Measurements from ENCODE around the gene FAM186B.
"Not testable (repeated sequence)": the region's sequence is repeated elsewhere in the genome, so short reads cannot be mapped to it uniquely, and the experiment has no call there.

FAM186B gene

GRCh38 chr12:49605539-49605938 lies at the start of gene FAM186B:
TSS of gene FAM186B (minus strand) at chr12:49605639. CDS start at chr12:49605477, 162 bp downstream.
- H3K9me3 Mint-ChIP-seq; H3K27me3 Mint-ChIP-seq (ENCODE audit: low read depth); H3K4me3 Mint-ChIP-seq; H3K36me3 Mint-ChIP-seq (ENCODE audit: low read depth); H3K27ac Mint-ChIP-seq; H3K4me1 Mint-ChIP-seq (ENCODE audit: low read depth): not testable (repeated sequence)

GRCh38 chr12:49654715-49655114 lies 49.3 kb upstream of the FAM186B start:
- peaks cover 15% of the 10 kb centered on the region for H3K4me1 Mint-ChIP-seq (ENCODE audit: low read depth)
- no peak overlapping the region for H3K4me3 Mint-ChIP-seq
- peaks cover 50% of the 10 kb centered on the region for H3K36me3 Mint-ChIP-seq (ENCODE audit: low read depth)
- H3K27ac Mint-ChIP-seq, result no peak overlapping the region
- H3K27me3 Mint-ChIP-seq (ENCODE audit: low read depth), result no peaks in the 10 kb centered on the region
- no peaks in the 10 kb centered on the region for H3K9me3 Mint-ChIP-seq

GRCh38 chr12:49652921-49653520 lies 47.6 kb upstream of the FAM186B start:
- H3K4me1 Mint-ChIP-seq (ENCODE audit: low read depth), result peaks cover 24% of the 10 kb centered on the region

GRCh38 chr12:49651855-49652254 lies 46.4 kb upstream of the FAM186B start:
- no peak overlapping the region for H3K4me3 Mint-ChIP-seq
- no peaks in the 10 kb centered on the region for H3K9me3 Mint-ChIP-seq
- peaks cover 23% of the 10 kb centered on the region for H3K4me1 Mint-ChIP-seq (ENCODE audit: low read depth)
- H3K27ac Mint-ChIP-seq, result no peak overlapping the region
- H3K27me3 Mint-ChIP-seq (ENCODE audit: low read depth), result no peaks in the 10 kb centered on the region
- peaks cover 45% of the 10 kb centered on the region for H3K36me3 Mint-ChIP-seq (ENCODE audit: low read depth)

More at GRCh38 chr12:49652921-49653520, 47.6 kb upstream of the FAM186B start:
- Mint-ChIP-seq H3K4me3 (no peak overlapping the region), H3K36me3 (ENCODE audit: low read depth) (peaks cover 47% of the 10 kb centered on the region), H3K27ac (no peak overlapping the region), H3K9me3 (no peaks in the 10 kb centered on the region), H3K27me3 (ENCODE audit: low read depth) (no peaks in the 10 kb centered on the region)

GRCh38 chr12:49649892-49650291 lies 44.5 kb upstream of the FAM186B start:
- Mint-ChIP-seq H3K4me3 (no peak overlapping the region), H3K36me3 (ENCODE audit: low read depth) (peaks cover 40% of the 10 kb centered on the region), H3K9me3 (no peaks in the 10 kb centered on the region), H3K27me3 (ENCODE audit: low read depth) (no peaks in the 10 kb centered on the region), H3K27ac (no peak overlapping the region), H3K4me1 (ENCODE audit: low read depth) (peaks cover 20% of the 10 kb centered on the region)

- Mint-ChIP-seq H3K9me3 (no peaks in the 10 kb centered on the region), H3K4me3 (no peak overlapping the region), H3K27ac (peak overlapping the region; percentile 32), H3K4me1 (ENCODE audit: low read depth) (peaks cover 24% of the 10 kb centered on the region), H3K27me3 (ENCODE audit: low read depth) (no peaks in the 10 kb centered on the region), H3K36me3 (ENCODE audit: low read depth) (peaks cover 42% of the 10 kb centered on the region)
Observed at GRCh38 chr12:49649445-49649844, 44.0 kb upstream of the FAM186B start.

- Mint-ChIP-seq H3K9me3 (no peaks in the 10 kb centered on the region), H3K4me3 (no peak overlapping the region), H3K27me3 (ENCODE audit: low read depth) (no peaks in the 10 kb centered on the region), H3K4me1 (ENCODE audit: low read depth) (peaks cover 28% of the 10 kb centered on the region), H3K36me3 (ENCODE audit: low read depth) (peaks cover 41% of the 10 kb centered on the region), H3K27ac (peak overlapping the region; percentile 26)
Observed at GRCh38 chr12:49648712-49649003, 43.2 kb upstream of the FAM186B start.

- peak overlapping the region; percentile 61 for H3K27ac Mint-ChIP-seq
- H3K36me3 Mint-ChIP-seq (ENCODE audit: low read depth), result peaks cover 43% of the 10 kb centered on the region
- H3K27me3 Mint-ChIP-seq (ENCODE audit: low read depth), result no peaks in the 10 kb centered on the region
- peaks cover 28% of the 10 kb centered on the region for H3K4me1 Mint-ChIP-seq (ENCODE audit: low read depth)
- H3K9me3 Mint-ChIP-seq, result no peaks in the 10 kb centered on the region
- no peak overlapping the region for H3K4me3 Mint-ChIP-seq
Observed at GRCh38 chr12:49647827-49648711, 42.6 kb upstream of the FAM186B start.

- peaks cover 38% of the 10 kb centered on the region for H3K36me3 Mint-ChIP-seq (ENCODE audit: low read depth)
- no peaks in the 10 kb centered on the region for H3K27me3 Mint-ChIP-seq (ENCODE audit: low read depth)
- H3K27ac Mint-ChIP-seq, result no peak overlapping the region
- peaks cover 28% of the 10 kb centered on the region for H3K4me1 Mint-ChIP-seq (ENCODE audit: low read depth)
- no peaks in the 10 kb centered on the region for H3K9me3 Mint-ChIP-seq
- no peak overlapping the region for H3K4me3 Mint-ChIP-seq
Observed at GRCh38 chr12:49646871-49647654, 41.6 kb upstream of the FAM186B start.

- no peak overlapping the region for H3K4me3 Mint-ChIP-seq
- H3K27me3 Mint-ChIP-seq (ENCODE audit: low read depth), result no peaks in the 10 kb centered on the region
- peaks cover 28% of the 10 kb centered on the region for H3K4me1 Mint-ChIP-seq (ENCODE audit: low read depth)
- no peak overlapping the region for H3K27ac Mint-ChIP-seq
- H3K9me3 Mint-ChIP-seq, result no peaks in the 10 kb centered on the region
- peaks cover 36% of the 10 kb centered on the region for H3K36me3 Mint-ChIP-seq (ENCODE audit: low read depth)
Observed at GRCh38 chr12:49646331-49646830, 40.9 kb upstream of the FAM186B start.

- H3K27ac Mint-ChIP-seq, result peak overlapping the region; percentile 63
- H3K4me1 Mint-ChIP-seq (ENCODE audit: low read depth), result peaks cover 28% of the 10 kb centered on the region
- no peak overlapping the region for H3K4me3 Mint-ChIP-seq
- no peaks in the 10 kb centered on the region for H3K9me3 Mint-ChIP-seq
- H3K27me3 Mint-ChIP-seq (ENCODE audit: low read depth), result no peaks in the 10 kb centered on the region
- H3K36me3 Mint-ChIP-seq (ENCODE audit: low read depth), result peaks cover 39% of the 10 kb centered on the region
Observed at GRCh38 chr12:49645146-49646039, 40.0 kb upstream of the FAM186B start.

GRCh38 chr12:49644620-49644994 lies 39.2 kb upstream of the FAM186B start:
- peak overlapping the region; percentile 82 for H3K27ac Mint-ChIP-seq
- peaks cover 36% of the 10 kb centered on the region for H3K36me3 Mint-ChIP-seq (ENCODE audit: low read depth)
- H3K4me3 Mint-ChIP-seq, result no peak overlapping the region
- no peaks in the 10 kb centered on the region for H3K27me3 Mint-ChIP-seq (ENCODE audit: low read depth)
- H3K4me1 Mint-ChIP-seq (ENCODE audit: low read depth), result peaks cover 28% of the 10 kb centered on the region
- no peaks in the 10 kb centered on the region for H3K9me3 Mint-ChIP-seq

- Mint-ChIP-seq H3K36me3 (ENCODE audit: low read depth) (peaks cover 35% of the 10 kb centered on the region), H3K4me3 (no peak overlapping the region), H3K27me3 (ENCODE audit: low read depth) (no peaks in the 10 kb centered on the region), H3K4me1 (ENCODE audit: low read depth) (peaks cover 27% of the 10 kb centered on the region), H3K9me3 (no peaks in the 10 kb centered on the region), H3K27ac (peak overlapping the region; percentile 82)
Observed at GRCh38 chr12:49643961-49644619, 38.7 kb upstream of the FAM186B start.
